Chondrocyte (in vitro differentiated cells): Measurements from ENCODE around the gene TEX51. TPM values are rescaled to one million over a fixed set of nuclear protein-coding genes. Genes with fewer than 3 reads are reported as not detected.

Source experiments
- DNase-seq: peaks from one replicate; pipeline ENCODE4 v3.0.0; 2021; ENCODE audit warnings: mixed read lengths, low spot score
- H3K27ac Mint-ChIP-seq: one replicate; pipeline ENCODE4 v1.8.0; 2021; ENCODE audit warnings: mild to moderate bottlenecking, moderate library complexity, mixed read lengths; ENCODE audit not compliant: unreplicated experiment
- H3K27me3 Mint-ChIP-seq: 2 replicates; pipeline ENCODE4 v1.8.0; 2021; ENCODE audit warnings: low read depth, mixed read lengths
- H3K36me3 Mint-ChIP-seq: 2 replicates; pipeline ENCODE4 v1.8.0; 2021; ENCODE audit warnings: low read depth, mixed read lengths
- H3K4me1 Mint-ChIP-seq: 2 replicates; pipeline ENCODE4 v1.8.0; 2021; ENCODE audit warnings: low read depth, mild to moderate bottlenecking, mixed read lengths
- H3K4me3 Mint-ChIP-seq: one replicate; pipeline ENCODE4 v1.8.0; 2021; ENCODE audit warnings: mild to moderate bottlenecking, moderate library complexity, mixed read lengths; ENCODE audit not compliant: unreplicated experiment
- H3K9me3 Mint-ChIP-seq: 2 replicates; pipeline ENCODE4 v1.8.0; 2021; ENCODE audit warnings: low read depth, mixed read lengths
- CTCF ChIP-seq: fragments of 200-600 bp; sonication (generic); IDR thresholded peaks from 2 replicates; pipeline ENCODE4 v1.5.0; 2021; ENCODE audit warnings: antibody characterized with exemption, mild to moderate bottlenecking, moderate library complexity
- total RNA-seq: library from RNA; stranded (reverse); gene quantifications from 3 replicates; pipeline ENCODE4 v1.2.1, GENCODE V29; 2021

Gene TEX51
- total RNA-seq, 1 donor from 2014 or later: not detected

- peaks cover 20% of the 10 kb centered on the region for H3K27me3 Mint-ChIP-seq
- H3K4me3 Mint-ChIP-seq: no peak overlapping the region
- DNase-seq: peak; percentile 43
- H3K4me1 Mint-ChIP-seq: peaks cover 7% of the 10 kb centered on the region
- H3K27ac Mint-ChIP-seq: no peak overlapping the region
- no peak for TF ChIP-seq CTCF
- H3K9me3 Mint-ChIP-seq: no peaks in the 10 kb centered on the region
- H3K36me3 Mint-ChIP-seq: no peaks in the 10 kb centered on the region
Observed at GRCh38 chr2:126883666-126884040, 15.0 kb upstream of the TEX51 start.

DNA sequence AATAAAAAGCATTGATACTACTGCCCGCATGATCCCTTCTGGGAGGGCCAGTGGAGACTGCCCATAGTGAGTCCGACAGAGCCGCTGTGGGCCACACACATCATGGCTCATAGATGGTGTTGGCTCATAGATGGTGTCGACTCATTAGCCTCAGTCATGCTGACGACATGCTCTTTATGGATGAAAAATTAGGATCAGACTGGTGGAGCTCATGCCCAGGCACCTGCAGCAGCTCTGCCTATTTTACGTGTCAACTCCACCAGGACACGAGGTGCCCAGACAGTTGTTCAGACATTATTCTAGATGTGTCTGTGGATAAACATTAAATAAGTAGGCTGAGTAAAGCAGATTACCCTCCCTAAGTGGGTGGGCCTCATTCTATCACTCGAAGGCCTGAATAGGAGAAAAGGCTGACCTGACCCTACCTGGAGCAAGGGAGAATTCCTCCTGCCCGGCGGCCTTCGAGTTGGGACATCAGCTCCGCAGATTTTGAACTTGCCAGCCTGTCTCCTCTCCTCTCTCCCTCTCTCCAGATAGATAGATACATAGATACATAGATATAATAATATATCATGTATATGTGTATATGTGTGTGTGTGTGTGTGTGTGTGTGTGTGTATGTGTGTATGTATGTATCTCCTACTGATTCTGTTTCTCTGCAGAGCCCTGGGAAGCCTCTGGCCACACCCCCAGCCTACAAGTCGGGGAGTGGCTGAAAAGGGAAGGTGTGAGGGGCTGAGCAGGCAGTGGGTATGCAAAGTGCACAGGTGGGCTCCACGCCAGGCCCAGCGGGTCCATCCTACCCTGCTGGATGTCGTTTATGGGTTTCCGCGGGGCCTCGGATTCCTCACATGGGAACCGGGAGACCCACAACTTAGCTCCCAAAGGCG, 13.6 kb upstream of the TEX51 start:
- H3K27me3 Mint-ChIP-seq: peaks cover 20% of the 10 kb centered on the region
- DNase-seq: peak; percentile 55
- H3K36me3 Mint-ChIP-seq: no peaks in the 10 kb centered on the region
- TF ChIP-seq CTCF: no peak
- no peak overlapping the region for H3K27ac Mint-ChIP-seq
- no peaks in the 10 kb centered on the region for H3K9me3 Mint-ChIP-seq
- H3K4me3 Mint-ChIP-seq: no peak overlapping the region
- peaks cover 7% of the 10 kb centered on the region for H3K4me1 Mint-ChIP-seq

- Mint-ChIP-seq H3K4me3 (peak overlapping the region; percentile 28), H3K27ac (no peak overlapping the region), H3K4me1 (peaks cover 7% of the 10 kb centered on the region), H3K36me3 (no peaks in the 10 kb centered on the region), H3K9me3 (no peaks in the 10 kb centered on the region), H3K27me3 (peaks cover 25% of the 10 kb centered on the region)
- peak; percentile 82 for DNase-seq
- no peak for TF ChIP-seq CTCF
Observed at GRCh38 chr2:126885751-126886210, 12.9 kb upstream of the TEX51 start.

GRCh38 chr2:126886211-126886915, 12.3 kb upstream of the TEX51 start:
- Mint-ChIP-seq H3K9me3 (no peaks in the 10 kb centered on the region), H3K27me3 (peaks cover 30% of the 10 kb centered on the region), H3K27ac (no peak overlapping the region), H3K4me3 (peak overlapping the region; percentile 48), H3K4me1 (peaks cover 7% of the 10 kb centered on the region), H3K36me3 (no peaks in the 10 kb centered on the region)
- DNase-seq: no peak
- TF ChIP-seq CTCF: peak; percentile 80

GRCh38 chr2:126886916-126887280, 11.8 kb upstream of the TEX51 start:
- Mint-ChIP-seq H3K27me3 (peaks cover 26% of the 10 kb centered on the region), H3K27ac (no peak overlapping the region), H3K36me3 (no peaks in the 10 kb centered on the region), H3K4me3 (no peak overlapping the region), H3K4me1 (peaks cover 7% of the 10 kb centered on the region), H3K9me3 (no peaks in the 10 kb centered on the region)
- peak; percentile 75 for DNase-seq
- no peak for TF ChIP-seq CTCF
